GM12874 (cell line): Measurements from ENCODE around the gene TMEFF2.
A peak's percentile ranks its signal among the peaks of the same experiment; 100 is the strongest.

Experiments
- TF ChIP-seq, protein P1 (sequence below): IDR thresholded peaks from 2 replicates; pipeline ENCODE4 v1.5.1; 2011; ENCODE audit warnings: low read depth, mild to moderate bottlenecking, control low read depth, low read length, moderate library complexity; ENCODE audit not compliant: insufficient read depth

The TMEFF2 gene

DNA sequence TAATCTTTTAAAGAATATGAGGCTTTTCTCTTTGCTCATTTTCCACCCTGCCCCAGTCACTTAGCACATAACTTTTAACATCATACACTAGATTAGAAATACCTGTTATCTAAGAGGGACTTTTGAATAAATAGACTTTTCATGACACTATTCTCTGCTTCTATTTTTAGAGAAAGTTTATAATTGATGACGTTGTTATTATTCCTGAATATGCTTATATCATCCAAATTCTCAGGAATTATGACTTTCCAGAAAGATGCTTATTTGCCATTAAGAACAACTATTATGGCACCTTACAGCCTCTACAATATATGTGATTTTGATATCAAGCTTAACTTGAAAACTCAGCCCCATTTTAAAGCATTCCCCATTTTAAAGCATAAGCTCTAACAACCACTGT, 11.4 kb downstream of the TMEFF2 start:
- TF ChIP-seq, protein P1, sequence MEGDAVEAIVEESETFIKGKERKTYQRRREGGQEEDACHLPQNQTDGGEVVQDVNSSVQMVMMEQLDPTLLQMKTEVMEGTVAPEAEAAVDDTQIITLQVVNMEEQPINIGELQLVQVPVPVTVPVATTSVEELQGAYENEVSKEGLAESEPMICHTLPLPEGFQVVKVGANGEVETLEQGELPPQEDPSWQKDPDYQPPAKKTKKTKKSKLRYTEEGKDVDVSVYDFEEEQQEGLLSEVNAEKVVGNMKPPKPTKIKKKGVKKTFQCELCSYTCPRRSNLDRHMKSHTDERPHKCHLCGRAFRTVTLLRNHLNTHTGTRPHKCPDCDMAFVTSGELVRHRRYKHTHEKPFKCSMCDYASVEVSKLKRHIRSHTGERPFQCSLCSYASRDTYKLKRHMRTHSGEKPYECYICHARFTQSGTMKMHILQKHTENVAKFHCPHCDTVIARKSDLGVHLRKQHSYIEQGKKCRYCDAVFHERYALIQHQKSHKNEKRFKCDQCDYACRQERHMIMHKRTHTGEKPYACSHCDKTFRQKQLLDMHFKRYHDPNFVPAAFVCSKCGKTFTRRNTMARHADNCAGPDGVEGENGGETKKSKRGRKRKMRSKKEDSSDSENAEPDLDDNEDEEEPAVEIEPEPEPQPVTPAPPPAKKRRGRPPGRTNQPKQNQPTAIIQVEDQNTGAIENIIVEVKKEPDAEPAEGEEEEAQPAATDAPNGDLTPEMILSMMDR, result no peak

DNA sequence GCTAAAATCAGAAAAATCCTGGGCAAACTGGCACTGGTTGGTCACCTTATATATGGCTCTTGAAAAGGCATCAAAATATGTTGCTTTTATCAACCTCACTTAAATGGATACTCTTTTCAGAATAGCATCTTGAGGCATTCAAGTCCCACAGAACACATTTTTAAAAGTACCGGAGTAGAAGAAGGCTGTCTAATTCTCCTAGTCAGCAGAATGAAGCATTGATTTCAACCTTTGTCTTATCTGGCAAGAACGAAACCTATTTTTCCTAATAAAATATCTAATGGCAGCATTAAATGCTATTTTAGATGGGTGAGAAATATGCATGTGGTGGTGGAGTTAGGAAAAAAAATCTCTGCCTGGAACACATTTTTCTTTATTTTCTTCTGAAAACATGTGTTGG, 27.8 kb downstream of the TMEFF2 start:
- TF ChIP-seq, protein P1, result no peak

DNA sequence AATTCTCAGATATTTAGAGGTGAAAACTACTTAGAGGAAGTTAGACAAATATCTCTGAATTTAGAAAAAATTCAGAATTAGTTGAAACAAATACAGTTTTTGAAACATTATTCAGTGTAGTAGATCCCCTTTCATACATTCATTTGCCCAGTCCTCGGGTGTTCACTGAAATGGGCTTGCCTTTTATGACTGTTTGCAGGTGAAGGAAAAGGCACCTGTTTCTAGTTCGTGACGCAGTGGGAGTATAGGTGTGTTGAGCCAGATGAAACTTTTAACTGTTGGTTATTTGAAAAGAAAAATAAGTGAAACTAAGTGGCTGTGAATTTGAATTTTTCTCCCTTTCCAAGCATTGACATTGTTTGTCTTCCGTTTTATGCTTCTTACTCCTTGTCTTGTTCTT, 28.9 kb downstream of the TMEFF2 start:
- TF ChIP-seq, protein P1, result no peak

DNA sequence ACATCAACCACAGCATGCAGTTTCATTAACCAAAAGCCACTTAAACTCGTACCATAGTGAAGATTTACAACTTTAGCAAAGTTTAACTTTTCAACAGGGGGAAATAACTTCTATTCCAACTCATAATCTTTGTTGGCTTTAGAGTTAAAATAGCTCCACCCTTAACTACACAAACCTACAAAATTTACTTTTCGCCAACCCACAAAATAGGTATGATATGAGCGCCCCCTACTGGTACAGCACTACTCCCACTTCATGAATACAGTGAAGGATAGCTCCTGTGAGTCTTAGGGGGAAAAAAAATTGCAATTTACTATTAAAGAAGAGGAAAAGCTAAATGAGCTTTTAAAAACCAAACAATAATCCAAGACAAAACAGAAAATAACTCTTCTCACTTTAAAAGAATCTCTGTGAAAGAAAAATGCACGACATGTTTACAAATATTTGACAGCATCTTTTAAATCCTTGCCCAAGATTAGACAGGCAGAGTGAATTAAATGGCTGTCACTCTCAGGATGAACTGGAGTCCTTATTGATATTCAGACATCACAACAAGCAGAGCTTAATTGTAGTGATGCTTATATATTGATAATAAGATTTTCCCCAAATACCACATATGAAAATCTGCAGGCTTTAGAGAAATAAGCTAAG, 32.2 kb downstream of the TMEFF2 start:
- TF ChIP-seq, protein P1, result peak; percentile 67

DNA sequence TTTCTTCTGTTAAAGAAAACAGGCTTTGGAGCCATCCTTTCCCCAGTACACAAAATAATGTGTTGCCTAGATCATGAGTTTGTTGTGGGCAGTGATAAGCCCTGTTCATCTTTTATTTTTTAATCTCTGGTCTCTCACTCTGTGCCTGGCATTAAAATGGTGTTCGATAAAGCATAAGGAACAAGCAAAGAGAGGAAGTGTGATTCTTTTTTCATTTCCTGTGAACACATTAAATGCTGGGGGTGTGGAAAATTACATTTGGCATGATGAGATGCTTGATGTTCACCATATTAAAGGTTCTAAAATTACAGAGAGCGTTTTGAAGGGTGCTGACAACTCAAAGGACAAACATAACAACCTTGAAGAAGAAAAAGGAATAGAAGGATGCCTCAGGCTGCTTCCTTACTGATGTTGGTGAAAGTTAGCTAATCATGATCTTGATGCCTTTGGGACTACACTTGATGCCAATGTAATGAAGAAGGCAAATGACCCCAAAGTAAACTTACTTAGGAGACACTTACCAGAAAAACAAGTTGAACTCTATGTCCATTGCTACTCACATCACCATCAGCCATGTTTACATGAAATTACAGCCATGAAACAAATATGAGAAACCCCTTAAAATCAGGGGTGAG, 33.0 kb downstream of the TMEFF2 start:
- TF ChIP-seq, protein P1, result no peak

DNA sequence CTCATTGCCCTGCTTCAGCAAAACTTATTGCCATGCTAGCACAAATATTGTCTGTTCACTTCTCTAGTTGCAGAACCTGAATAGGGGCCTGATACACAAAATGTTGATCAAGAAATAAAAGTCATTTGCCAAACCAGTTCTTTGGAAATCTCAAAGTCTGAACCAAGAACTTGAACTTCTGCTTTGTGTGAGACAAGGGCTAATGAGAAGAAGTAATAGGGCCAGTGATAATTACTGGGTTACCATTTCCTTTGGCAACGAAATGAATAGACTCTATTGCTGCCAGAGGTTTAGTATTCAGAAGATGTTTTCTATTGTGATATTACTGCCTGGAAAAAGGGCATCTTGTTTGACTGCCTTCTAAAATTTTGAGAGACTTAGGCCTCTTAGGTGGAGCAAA, 35.0 kb downstream of the TMEFF2 start:
- TF ChIP-seq, protein P1, result no peak

DNA sequence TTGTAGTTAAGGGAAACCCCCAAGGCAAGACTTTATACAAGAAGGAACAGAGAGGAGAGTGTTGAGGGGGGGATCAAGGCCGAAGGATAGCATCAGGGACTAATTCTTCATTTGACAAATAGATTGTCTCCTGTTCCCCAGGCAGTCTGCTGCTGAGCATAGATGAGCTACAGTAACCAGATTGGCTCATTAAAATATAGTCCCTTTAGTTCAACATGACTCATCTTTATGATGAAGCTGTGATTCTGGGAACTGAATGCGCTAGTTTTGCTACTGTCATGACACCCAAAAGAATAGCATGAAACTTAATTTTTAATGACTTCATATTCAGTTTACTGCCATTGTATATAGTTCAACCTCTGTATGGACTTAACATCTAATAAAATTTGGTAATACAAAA, 35.5 kb downstream of the TMEFF2 start:
- TF ChIP-seq, protein P1, result no peak
